Mucosa of rectum (tissue), 2 donors: ENCODE data around the gene RIMKLB.
"Not testable (repeated sequence)": the region's sequence is repeated elsewhere in the genome, so short reads cannot be mapped to it uniquely, and the experiment has no call there.

Source experiments
- H3K27ac ChIP-seq, 2 donors: one replicate each; pipeline ENCODE4 v1.7.0; 2013; ENCODE audit warnings: inconsistent platforms in 2 of 2, low read depth in 2 of 2, low read length in 2 of 2
- H3K27me3 ChIP-seq, 2 donors: one replicate each; pipeline ENCODE4 v1.7.0; 2013; ENCODE audit warnings: low read length in 2 of 2; ENCODE audit not compliant: control insufficient read depth in 2 of 2, insufficient read depth in 2 of 2
- H3K36me3 ChIP-seq, 2 donors: one replicate each; pipeline ENCODE4 v1.7.0; 2013; ENCODE audit warnings: low read length in 2 of 2; ENCODE audit not compliant: control insufficient read depth in 2 of 2, insufficient read depth in 2 of 2
- H3K4me1 ChIP-seq, 2 donors: one replicate each; pipeline ENCODE4 v1.7.0; 2013; ENCODE audit warnings: low read length in 2 of 2, mild to moderate bottlenecking in 1 of 2; ENCODE audit not compliant: control insufficient read depth in 2 of 2, insufficient read depth in 2 of 2
- H3K4me3 ChIP-seq, 2 donors: one replicate each; pipeline ENCODE4 v1.7.0; 2013; ENCODE audit warnings: low read length in 2 of 2
- H3K9ac ChIP-seq, 2 donors: one replicate each; pipeline ENCODE4 v1.7.0; 2013; ENCODE audit warnings: low read length in 2 of 2, low read depth in 1 of 2, mild to moderate bottlenecking in 1 of 2
- H3K9me3 ChIP-seq, 2 donors: one replicate each; pipeline ENCODE4 v1.7.0; 2013; ENCODE audit warnings: low read length in 2 of 2; ENCODE audit not compliant: control insufficient read depth in 2 of 2
- donor health status: healthy.
- donor health status: Normal muscosa, but diverticular disease.

RIMKLB gene

DNA sequence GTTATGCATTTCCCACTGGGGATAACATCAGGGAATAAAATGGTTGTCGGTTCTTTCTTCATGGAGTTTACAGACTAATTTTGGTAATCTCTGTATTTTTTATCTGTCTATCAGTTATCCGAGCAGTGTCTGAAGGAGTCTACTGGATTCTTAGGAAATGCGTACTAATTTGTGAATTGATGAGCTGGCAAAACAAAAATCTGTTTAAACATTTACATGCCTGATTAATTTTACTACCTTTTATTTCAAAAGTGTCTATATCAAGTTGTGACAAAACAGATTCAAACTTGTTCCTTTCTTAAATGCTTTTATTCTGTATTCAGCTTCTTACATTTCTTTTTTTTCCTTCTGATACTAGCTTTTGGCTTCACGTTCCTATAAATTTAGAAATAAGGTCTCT is 4.4 kb downstream of the RIMKLB start:
- Histone ChIP-seq H3K4me3 (no peak overlapping the region), H3K4me1 (peaks cover 3 to 7% of the 10 kb centered on the region in 2 donors), H3K27me3 (no peaks in the 10 kb centered on the region), H3K36me3 (no peaks in the 10 kb centered on the region), H3K9ac (no peak overlapping the region), H3K27ac (no peak overlapping the region), H3K9me3 (no peaks in the 10 kb centered on the region)

DNA sequence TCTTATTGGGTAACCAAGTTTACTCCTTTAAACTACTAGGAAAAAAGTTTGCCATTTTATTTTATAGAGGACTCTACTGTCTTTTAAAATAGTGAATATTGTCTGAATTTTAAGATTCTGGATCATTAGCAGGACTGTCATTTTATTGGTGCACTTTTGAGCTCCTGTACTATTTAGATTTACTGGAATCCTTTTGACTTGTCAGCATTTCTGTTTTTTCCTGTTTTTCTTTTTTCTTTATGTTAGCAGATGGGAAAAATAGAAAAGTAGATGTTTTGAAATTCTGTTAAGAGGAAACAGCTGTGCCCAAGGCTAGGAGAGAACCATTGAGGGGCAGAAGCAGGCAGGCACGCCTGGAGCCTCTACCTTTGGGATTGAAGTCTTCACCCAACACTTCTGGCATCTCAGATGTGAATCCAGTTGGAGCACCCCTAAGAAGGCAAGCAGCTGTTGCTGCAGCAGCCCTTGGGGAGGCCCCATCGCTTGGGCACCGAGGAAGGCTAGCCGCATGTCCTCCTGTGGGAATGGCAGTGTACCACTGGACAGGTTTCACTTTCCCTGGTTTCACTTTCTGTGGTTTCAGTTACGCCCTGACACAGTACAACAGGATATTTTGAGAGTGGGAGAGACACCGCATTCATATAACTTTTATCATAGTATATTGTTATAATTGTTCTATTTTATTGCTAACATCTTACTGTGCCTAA is 11.5 kb downstream of the RIMKLB start:
- peak overlapping the region; percentile 41 to 42 for H3K9ac ChIP-seq
- H3K9me3 ChIP-seq = no peaks in the 10 kb centered on the region
- no peak overlapping the region for H3K27ac ChIP-seq
- H3K36me3 ChIP-seq = no peaks in the 10 kb centered on the region
- peak overlapping the region; percentile 56 to 69 for H3K4me3 ChIP-seq
- H3K27me3 ChIP-seq = no peaks in the 10 kb centered on the region
- H3K4me1 ChIP-seq = peaks cover 0 to 7% of the 10 kb centered on the region in 2 donors

DNA sequence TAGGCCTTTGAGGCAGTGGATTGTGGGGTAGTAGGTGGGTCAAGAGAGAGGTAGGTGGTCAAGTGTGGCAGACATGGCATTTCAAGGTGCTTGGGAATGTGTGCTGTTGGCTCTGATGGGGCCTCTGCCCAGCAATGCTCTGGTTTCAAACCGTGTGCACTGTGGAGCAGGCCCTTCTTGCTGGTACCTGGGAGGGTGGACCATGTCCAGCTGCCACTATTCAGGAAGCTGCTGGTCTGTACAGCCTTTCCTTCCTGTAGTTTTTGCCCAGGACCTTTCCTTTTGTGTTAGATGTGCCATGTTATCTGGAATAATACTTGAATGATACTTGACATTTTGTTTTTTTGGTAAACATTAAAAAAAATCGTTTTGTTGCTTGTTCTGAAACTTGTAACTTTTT is 14.8 kb downstream of the RIMKLB start:
- Histone ChIP-seq H3K4me3 (no peak overlapping the region), H3K27ac (no peak overlapping the region), H3K9ac (no peak overlapping the region), H3K4me1 (peaks cover 0 to 7% of the 10 kb centered on the region in 2 donors), H3K27me3 (no peaks in the 10 kb centered on the region), H3K36me3 (no peaks in the 10 kb centered on the region), H3K9me3 (no peaks in the 10 kb centered on the region)

DNA sequence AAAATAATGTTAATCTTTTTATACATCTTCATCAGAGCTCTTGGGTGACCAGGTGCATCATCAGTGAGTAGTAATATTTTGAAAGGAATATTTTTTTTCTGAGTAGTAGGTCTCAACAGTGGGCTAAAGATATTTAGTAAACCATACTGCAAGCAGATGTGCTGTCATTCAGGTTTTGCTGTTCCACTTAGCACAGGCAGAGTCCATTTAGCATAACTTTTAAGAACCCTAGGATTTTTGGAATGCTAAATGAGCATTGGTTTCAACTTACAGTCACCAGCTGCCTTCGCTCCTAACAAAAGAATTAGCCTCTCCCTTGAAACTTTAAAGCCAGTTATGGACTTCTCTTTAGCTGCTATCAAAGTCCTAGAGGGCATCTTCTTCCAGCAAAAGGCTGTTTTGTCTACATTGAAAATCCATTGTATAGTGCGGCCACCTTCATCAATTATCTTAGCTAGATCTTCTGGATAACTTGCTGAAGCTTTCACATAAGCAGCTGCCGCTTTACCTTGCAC is 24.6 kb downstream of the RIMKLB start:
- H3K4me3 ChIP-seq = no peak overlapping the region

DNA sequence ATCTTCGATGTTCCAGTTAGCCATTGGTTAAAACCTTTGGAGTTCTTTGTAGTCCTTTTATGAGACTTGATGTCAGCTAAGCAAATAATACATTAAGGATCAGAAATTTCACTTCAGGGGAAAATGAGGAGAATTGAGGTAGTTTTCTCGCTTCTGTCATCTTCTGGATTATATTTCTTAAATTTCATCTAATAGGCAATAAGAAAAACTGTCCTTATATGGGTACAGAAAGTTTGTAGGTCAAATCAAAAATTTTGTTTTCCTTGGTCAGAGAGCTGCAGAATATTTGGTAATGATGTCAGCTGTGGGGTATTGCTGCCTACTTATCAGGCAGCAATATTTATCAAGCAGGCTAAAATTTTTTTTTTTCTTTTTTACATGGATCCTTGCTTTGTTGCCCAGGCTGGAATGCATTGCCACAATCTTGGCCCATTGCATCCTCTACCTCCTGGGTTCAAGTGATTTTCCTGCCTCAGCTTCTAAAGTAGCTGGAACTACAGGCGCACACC is 37.1 kb downstream of the RIMKLB start:
- H3K36me3 ChIP-seq = no peaks in the 10 kb centered on the region
- H3K4me3 ChIP-seq = no peak overlapping the region
- no peaks in the 10 kb centered on the region for H3K4me1 ChIP-seq
- H3K27me3 ChIP-seq = no peaks in the 10 kb centered on the region
- no peak overlapping the region for H3K27ac ChIP-seq
- no peak overlapping the region for H3K9ac ChIP-seq
- H3K9me3 ChIP-seq = no peaks in the 10 kb centered on the region

More for the DNA sequence above, 24.6 kb downstream of the RIMKLB start:
- H3K9me3 ChIP-seq = no peaks in the 10 kb centered on the region
- no peaks in the 10 kb centered on the region for H3K36me3 ChIP-seq
- H3K27me3 ChIP-seq = no peaks in the 10 kb centered on the region
- H3K4me1 ChIP-seq = no peaks in the 10 kb centered on the region
- no peak overlapping the region for H3K27ac ChIP-seq
- no peak overlapping the region for H3K9ac ChIP-seq

DNA sequence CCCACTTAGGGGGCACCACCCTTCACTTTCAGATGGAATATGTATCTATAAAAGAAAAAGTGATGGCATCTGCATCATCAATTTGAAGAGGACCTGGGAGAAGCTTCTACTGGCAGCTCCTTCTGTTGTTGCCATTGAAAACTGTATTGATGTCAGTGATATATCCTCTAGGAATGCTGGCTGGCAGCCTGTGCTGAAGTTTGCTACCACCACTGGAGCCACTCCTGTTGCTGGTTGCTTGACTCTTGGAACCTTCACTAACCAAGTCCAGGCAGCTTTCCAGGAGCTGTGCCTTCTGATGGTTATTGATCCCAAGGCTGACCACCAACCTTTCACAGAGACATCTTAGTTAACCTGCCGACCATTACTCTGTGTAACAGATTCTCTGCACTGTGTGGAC is 44.7 kb downstream of the RIMKLB start:
- H3K9me3 ChIP-seq = no peaks in the 10 kb centered on the region

DNA sequence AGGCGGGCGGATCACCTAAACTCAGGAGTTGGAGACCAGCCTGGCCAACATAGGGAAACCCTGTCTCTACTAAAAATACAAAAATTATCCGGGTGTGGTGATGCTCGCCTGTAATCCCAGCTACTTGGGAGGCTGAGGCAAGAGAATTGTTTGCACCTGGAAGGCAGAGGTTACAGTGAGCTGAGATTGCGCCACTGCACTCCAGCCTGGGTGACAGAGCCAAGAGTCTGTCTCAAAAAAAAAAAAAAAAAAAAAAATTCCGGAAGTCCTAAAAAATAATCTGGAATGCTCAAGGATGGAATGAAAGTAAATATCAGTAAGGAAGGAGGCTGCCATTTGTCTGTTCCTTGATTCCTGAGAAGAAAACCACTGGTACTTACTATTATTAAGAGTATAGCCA is 45.3 kb downstream of the RIMKLB start:
- not testable (repeated sequence) for H3K36me3 ChIP-seq, H3K4me1 ChIP-seq, H3K9ac ChIP-seq, H3K9me3 ChIP-seq, H3K4me3 ChIP-seq, H3K27me3 ChIP-seq, H3K27ac ChIP-seq

More for the DNA sequence above, 44.7 kb downstream of the RIMKLB start:
- Histone ChIP-seq H3K36me3 (no peaks in the 10 kb centered on the region), H3K27me3 (no peaks in the 10 kb centered on the region), H3K9ac (no peak overlapping the region), H3K4me3 (no peak overlapping the region), H3K4me1 (no peaks in the 10 kb centered on the region), H3K27ac (no peak overlapping the region)

DNA sequence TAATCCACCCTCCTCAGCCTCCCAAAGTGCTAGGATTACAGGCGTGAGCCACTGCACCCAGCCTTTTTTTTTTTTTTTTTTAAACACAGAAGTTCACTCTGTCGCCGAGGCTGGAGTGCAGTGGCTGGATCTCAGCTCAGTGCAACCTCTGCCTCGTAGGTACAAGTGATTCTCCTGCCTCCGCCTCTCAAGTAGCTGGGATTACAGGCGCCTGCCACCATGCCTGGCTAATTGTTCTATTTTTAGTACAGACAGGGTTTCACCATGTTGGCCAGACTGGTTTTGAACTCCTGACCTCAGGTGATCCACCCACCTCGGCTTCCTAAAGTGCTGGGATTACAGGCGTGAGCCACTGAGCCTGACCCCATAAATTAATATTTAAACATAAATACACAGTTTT is 47.8 kb downstream of the RIMKLB start:
- not testable (repeated sequence) for H3K27me3 ChIP-seq, H3K36me3 ChIP-seq, H3K9me3 ChIP-seq, H3K27ac ChIP-seq, H3K9ac ChIP-seq, H3K4me3 ChIP-seq, H3K4me1 ChIP-seq

DNA sequence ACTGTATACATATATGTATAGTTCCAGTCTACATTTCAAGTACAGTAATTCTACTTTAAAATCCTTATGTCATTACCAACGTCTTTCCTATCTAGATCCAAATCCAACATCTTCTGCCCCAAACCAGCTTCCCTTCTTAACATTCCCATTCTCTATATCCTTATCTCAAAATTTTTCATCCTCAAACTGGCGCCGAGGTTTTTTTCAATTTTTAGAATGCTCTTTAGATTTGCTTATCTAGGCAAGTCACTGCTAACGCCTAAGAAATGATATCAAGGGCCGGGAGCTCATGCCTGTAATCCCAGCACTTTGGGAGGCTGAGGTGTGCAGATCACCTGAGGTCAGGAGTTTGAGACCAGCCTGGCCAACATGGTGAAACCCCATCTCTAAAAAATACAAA is 48.3 kb downstream of the RIMKLB start:
- no peak overlapping the region for H3K27ac ChIP-seq
- H3K4me3 ChIP-seq = no peak overlapping the region
- H3K4me1 ChIP-seq = no peaks in the 10 kb centered on the region
- no peaks in the 10 kb centered on the region for H3K36me3 ChIP-seq
- H3K27me3 ChIP-seq = no peaks in the 10 kb centered on the region
- H3K9ac ChIP-seq = no peak overlapping the region
- H3K9me3 ChIP-seq = no peaks in the 10 kb centered on the region

DNA sequence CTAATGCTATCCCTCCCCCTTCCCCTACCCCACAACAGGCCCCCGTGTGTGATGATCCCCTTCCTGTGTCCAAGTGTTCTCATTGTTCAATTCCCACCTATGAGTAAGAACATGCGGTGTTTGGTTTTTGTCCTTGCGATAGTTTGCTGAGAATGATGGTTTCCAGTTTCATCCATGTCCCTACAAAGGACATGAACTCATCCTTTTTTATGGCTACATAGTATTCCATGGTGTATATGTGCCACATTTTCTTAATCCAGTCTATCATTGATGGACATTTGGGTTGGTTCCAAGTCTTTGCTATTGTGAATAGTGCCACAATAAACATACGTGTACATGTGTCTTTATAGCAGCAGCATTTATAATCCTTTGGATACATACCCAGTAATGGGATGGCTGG is 62.3 kb downstream of the RIMKLB start:
- H3K4me1 ChIP-seq, H3K4me3 ChIP-seq, H3K9me3 ChIP-seq, H3K36me3 ChIP-seq, H3K27ac ChIP-seq, H3K27me3 ChIP-seq, H3K9ac ChIP-seq: not testable (repeated sequence)
